Tibial nerve (tissue), 4 donors: ENCODE data around the gene CRKL. TPM values are rescaled to one million over a fixed set of nuclear protein-coding genes. Genes with fewer than 3 reads are reported as not detected.
A peak's percentile ranks its signal among the peaks of the same experiment; 100 is the strongest.

Source experiments
- DNase-seq, 2 donors: peaks; one replicate each; pipeline ENCODE4 v3.0.0-alpha.2; 2019; ENCODE audit warnings: low spot score in 2 of 2
- H3K27ac ChIP-seq, 4 donors: fragments of 200-600 bp; sonication (generic) in 3 of 4; one replicate each; pipeline ENCODE4 v1.5.1; 2017 to 2019; ENCODE audit warnings: mild to moderate bottlenecking in 1 of 4
- H3K27me3 ChIP-seq, 2 donors: fragments of 200-600 bp; sonication (generic) in 1 of 2; one replicate each; pipeline versions ENCODE4 v1.5.1 to v1.6.0; 2017 to 2019
- H3K36me3 ChIP-seq, 3 donors: fragments of 200-600 bp; sonication (generic); one replicate each; pipeline ENCODE4 v1.5.1; 2018 to 2019
- H3K4me1 ChIP-seq, 4 donors: fragments of 200-600 bp; sonication (generic) in 3 of 4; one replicate each; pipeline ENCODE4 v1.5.1; 2017 to 2019
- H3K4me3 ChIP-seq, 4 donors: fragments of 200-600 bp; sonication (generic) in 3 of 4; one replicate each; pipeline ENCODE4 v1.5.1; 2017 to 2019; ENCODE audit warnings: mild to moderate bottlenecking in 1 of 4, moderate library complexity in 1 of 4
- H3K9me3 ChIP-seq, 4 donors: fragments of 200-600 bp; sonication (generic) in 3 of 4; one replicate each; pipeline ENCODE4 v1.5.1; 2017 to 2019
- EP300 ChIP-seq, 2 donors: sonication (generic); formaldehyde crosslinking; IDR thresholded peaks; one replicate each; pipeline ENCODE4 v1.6.1; 2017; ENCODE audit warnings: antibody characterized with exemption in 2 of 2, mild to moderate bottlenecking in 1 of 2
- POLR2A ChIP-seq, 2 donors: fragments of 450-650 bp; IDR thresholded peaks; one replicate each; pipeline ENCODE4 v1.6.1; 2017; ENCODE audit warnings: antibody characterized with exemption in 2 of 2, mild to moderate bottlenecking in 2 of 2, moderate library complexity in 2 of 2
- WGBS, 2 donors: methylation state at CpG; one replicate each; pipeline ENCODE4 v1.1.5; 2018; 5-methylcytosine and 5-hydroxymethylcytosine counted together
- total RNA-seq, 4 donors: library from RNA; depleted of rRNA; stranded (reverse); fragments of >200 nt; gene quantifications; one replicate each; pipeline ENCODE4 v1.1.0, GENCODE V29; 2016
- TF ChIP-seq, protein P1 (sequence below), 5 experiments: fragments of 200-600 bp in 3 of 5; fragments of 450-650 bp in 2 of 5; sonication (generic) in 3 of 5; IDR thresholded peaks; one replicate each; pipeline ENCODE4 v1.5.1; 2016 to 2019; ENCODE audit warnings: antibody characterized with exemption in 5 of 5, mild to moderate bottlenecking in 3 of 5, moderate library complexity in 2 of 5

Gene CRKL, protein sequence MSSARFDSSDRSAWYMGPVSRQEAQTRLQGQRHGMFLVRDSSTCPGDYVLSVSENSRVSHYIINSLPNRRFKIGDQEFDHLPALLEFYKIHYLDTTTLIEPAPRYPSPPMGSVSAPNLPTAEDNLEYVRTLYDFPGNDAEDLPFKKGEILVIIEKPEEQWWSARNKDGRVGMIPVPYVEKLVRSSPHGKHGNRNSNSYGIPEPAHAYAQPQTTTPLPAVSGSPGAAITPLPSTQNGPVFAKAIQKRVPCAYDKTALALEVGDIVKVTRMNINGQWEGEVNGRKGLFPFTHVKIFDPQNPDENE
- total RNA-seq: 10 to 100 TPM; 44.7 to 59.0 (median 51.5) TPM

DNA sequence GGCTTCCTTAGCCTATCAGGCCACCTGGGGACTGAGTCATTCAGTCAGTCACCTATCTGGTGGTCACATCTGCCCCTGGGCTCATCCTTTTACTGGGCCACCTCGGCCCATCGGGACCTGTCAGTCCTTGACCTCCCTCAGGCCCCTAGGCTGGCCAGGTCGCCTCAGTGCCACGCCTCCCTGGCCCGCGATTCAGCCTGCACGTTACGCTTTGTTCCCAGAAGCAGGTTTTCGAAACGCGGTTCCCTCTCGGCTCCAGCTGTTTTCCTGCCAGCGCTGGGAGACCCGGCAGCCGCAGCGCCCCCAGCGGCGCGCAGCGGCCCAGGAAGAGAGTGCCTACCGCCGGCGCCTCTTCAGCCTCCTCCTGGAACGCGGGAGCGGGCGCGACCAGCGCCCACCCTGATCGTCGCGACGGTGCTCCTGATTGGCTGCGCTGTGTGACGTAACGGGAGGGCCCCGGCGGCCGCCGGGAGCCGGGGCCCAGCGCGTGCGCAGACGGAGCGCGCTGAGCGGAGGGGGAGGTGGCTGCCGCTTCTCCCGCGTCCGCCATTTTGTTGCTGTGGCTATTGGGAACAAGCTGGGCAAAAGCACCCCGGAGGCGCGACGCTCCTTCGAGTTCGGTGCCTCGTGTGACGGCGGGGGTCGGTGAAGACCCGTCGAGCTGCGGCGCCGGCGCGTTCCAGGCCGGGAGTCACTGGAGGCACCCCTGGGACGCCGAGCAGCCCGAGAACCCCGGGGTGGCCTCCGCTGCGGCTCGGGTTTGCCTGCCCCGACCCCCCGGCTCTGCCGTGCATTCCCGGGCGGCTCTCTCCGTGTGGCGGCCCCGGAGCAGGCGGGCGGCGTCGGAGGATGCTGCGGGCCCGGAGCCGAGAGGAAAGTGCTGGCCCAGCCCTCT lies at the start of gene CRKL:
CRKL (plus strand) TSS at position 492 of the 895 bp plus-strand sequence. CDS start 528 bp downstream, outside the sequence.
- DNase-seq: peak; percentile 89 to 91
- TF ChIP-seq POLR2A (IDR thresholded peaks at IDR 0.05): peak; percentile 90 to 98
- TF ChIP-seq, protein P1, sequence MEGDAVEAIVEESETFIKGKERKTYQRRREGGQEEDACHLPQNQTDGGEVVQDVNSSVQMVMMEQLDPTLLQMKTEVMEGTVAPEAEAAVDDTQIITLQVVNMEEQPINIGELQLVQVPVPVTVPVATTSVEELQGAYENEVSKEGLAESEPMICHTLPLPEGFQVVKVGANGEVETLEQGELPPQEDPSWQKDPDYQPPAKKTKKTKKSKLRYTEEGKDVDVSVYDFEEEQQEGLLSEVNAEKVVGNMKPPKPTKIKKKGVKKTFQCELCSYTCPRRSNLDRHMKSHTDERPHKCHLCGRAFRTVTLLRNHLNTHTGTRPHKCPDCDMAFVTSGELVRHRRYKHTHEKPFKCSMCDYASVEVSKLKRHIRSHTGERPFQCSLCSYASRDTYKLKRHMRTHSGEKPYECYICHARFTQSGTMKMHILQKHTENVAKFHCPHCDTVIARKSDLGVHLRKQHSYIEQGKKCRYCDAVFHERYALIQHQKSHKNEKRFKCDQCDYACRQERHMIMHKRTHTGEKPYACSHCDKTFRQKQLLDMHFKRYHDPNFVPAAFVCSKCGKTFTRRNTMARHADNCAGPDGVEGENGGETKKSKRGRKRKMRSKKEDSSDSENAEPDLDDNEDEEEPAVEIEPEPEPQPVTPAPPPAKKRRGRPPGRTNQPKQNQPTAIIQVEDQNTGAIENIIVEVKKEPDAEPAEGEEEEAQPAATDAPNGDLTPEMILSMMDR (IDR thresholded peaks at IDR 0.05): peak; percentile 95 to 99 (median 97)
- TF ChIP-seq EP300 (IDR thresholded peaks at IDR 0.05): peak; percentile 64 to 98
- no peaks in the 10 kb centered on the region for H3K36me3 ChIP-seq
- no peaks in the 10 kb centered on the region for H3K9me3 ChIP-seq
- peak within 1 kb of the TSS; percentile 80 to 99 (median 94) for H3K4me3 ChIP-seq
- 0 to 1% methylated on average over 23 to 28 of the region's 92 CpGs for WGBS, 2 donors
- H3K27me3 ChIP-seq: no peaks in the 10 kb centered on the region
- H3K27ac ChIP-seq: peak within 1 kb of the TSS; percentile 85 to 98 (median 96)
- peaks cover 0 to 44% (median 16%) of the 10 kb centered on the region in 4 donors for H3K4me1 ChIP-seq

DNA sequence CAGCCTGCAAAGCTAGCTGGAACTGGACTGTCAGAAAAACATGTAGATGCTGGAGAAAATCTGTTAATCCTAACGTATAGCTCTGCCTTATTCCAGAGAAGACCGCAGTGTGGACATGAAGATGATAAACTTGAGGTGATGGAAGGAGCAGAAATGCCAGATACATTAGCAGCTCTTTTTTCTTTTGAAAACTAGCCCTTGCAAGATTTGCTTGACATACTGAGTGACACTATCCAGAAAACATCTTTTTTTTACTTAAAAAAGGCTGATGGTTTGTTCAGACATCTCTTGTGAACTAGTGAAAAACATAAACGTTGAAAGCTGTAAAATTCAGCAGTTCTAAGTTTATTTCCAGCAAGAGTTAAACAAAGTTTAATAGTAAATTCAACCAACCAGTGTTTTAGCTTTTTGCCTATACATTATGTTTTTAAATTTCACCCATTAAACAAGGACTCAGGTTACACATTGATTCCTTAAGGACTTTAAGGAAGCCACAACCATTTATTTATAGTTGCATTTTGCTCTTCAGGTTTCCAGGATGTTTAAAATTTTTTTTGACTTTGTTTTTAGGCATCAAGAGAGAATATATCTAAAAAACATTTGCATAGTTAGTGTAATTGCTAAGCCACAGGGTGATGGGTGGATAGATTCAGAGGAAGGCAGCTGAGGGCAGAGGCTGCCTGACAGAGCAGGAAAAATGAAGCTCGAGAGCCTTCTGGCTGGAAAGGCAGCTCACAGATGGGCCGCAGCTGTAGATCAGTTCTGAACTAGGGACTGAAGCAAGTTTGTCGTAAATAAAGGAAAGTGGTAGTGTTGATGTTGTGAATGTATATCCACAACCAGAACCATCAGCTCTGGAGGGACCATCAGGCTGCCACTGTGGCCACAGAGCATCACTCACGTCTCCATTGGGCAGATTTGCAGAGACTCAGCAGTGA lies 48.9 kb upstream of the CRKL start:
- TF ChIP-seq POLR2A (IDR thresholded peaks at IDR 0.05) (no peak), EP300 (IDR thresholded peaks at IDR 0.05) (no peak)
- TF ChIP-seq, protein P1 (IDR thresholded peaks at IDR 0.05): no peak
- H3K27ac ChIP-seq: peak overlapping the region; percentile 37 to 82 (median 82)
- no peak overlapping the region for H3K4me3 ChIP-seq
- H3K9me3 ChIP-seq: no peaks in the 10 kb centered on the region
- no peak for DNase-seq
- H3K27me3 ChIP-seq: no peaks in the 10 kb centered on the region
- WGBS, 2 donors: 70 to 72% methylated on average over 7 of the region's 7 CpGs
- H3K36me3 ChIP-seq: peaks cover 0 to 54% (median 0%) of the 10 kb centered on the region in 3 donors
- peaks cover 0 to 46% (median 19%) of the 10 kb centered on the region in 4 donors for H3K4me1 ChIP-seq

DNA sequence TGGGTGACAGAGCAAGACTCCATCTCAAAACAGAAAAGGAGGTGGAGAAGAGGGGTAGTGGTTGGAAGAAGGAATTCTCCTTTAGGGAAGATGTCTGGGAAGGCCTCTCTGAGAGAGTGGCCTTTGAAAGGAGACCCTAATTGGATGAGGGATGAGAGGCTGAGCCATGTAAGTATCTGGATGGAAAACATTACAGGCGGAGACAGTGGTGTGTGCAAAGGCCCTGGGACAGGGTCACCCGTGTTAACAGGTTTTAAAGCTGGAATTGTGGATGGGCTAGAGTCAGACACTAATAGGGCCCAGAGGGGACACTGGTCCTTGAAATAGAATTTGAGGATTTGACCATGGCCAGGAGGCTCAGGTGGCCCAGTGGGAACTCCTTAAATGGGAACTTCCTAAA lies 48.0 kb upstream of the CRKL start:
- WGBS, 2 donors: 87 to 97% methylated on average over 2 of the region's 2 CpGs
- Histone ChIP-seq H3K27me3 (no peaks in the 10 kb centered on the region), H3K27ac (no peak overlapping the region), H3K4me1 (peaks cover 0 to 43% (median 19%) of the 10 kb centered on the region in 4 donors), H3K9me3 (no peaks in the 10 kb centered on the region), H3K4me3 (no peak overlapping the region), H3K36me3 (peaks cover 0 to 54% (median 0%) of the 10 kb centered on the region in 3 donors)
- TF ChIP-seq EP300 (IDR thresholded peaks at IDR 0.05) (no peak), POLR2A (IDR thresholded peaks at IDR 0.05) (no peak)
- TF ChIP-seq, protein P1 (IDR thresholded peaks at IDR 0.05): no peak
- no peak for DNase-seq

DNA sequence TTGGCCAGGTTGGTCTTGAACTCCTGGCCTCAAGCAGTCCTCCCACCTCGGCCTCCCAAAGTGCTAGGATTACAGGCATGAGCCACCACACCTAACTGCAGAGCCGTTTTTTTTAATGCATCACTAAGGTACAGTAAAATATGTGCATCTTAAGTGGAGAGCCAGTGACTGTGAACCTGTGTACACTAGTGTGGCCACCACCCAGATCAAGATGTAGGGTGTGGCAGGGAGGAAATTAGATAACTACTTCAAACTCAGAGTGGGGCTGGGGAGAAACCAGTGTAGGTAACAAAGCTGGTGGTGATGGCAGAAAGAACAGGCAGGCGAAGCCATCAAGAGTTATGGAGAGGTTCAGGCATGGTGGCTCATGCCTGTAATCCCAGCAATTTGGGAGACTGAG lies 44.0 kb upstream of the CRKL start:
- Histone ChIP-seq H3K27ac (no peak overlapping the region), H3K4me3 (no peak overlapping the region), H3K27me3 (no peaks in the 10 kb centered on the region), H3K36me3 (peaks cover 0 to 75% (median 0%) of the 10 kb centered on the region in 3 donors), H3K4me1 (peaks cover 0 to 7% (median 0%) of the 10 kb centered on the region in 4 donors), H3K9me3 (no peaks in the 10 kb centered on the region)
- 98 to 99% methylated on average over 3 of the region's 3 CpGs for WGBS, 2 donors
- TF ChIP-seq, protein P1 (IDR thresholded peaks at IDR 0.05): no peak
- TF ChIP-seq EP300 (IDR thresholded peaks at IDR 0.05) (no peak), POLR2A (IDR thresholded peaks at IDR 0.05) (no peak)
- no peak for DNase-seq
